Occipital lobe (tissue), 2 donors: ENCODE data around the gene SIDT1. TPM values are rescaled to one million over a fixed set of nuclear protein-coding genes. Genes with fewer than 3 reads are reported as not detected.

Experiments
- DNase-seq: peaks from one replicate; lab custom pipeline; 2025; lab: John Stamatoyannopoulos, UW
- total RNA-seq: library from RNA; depleted of rRNA; stranded (reverse); fragments of >200 nt; gene quantifications from one replicate; pipeline ENCODE4 v1.2.3, GENCODE V29; 2014

The SIDT1 gene
- total RNA-seq, 1 donor from 2014 or later, result 6.2 TPM

GRCh38 chr3:113594066-113594465, 61.7 kb downstream of the SIDT1 start:
- DNase-seq, result no peak

DNA sequence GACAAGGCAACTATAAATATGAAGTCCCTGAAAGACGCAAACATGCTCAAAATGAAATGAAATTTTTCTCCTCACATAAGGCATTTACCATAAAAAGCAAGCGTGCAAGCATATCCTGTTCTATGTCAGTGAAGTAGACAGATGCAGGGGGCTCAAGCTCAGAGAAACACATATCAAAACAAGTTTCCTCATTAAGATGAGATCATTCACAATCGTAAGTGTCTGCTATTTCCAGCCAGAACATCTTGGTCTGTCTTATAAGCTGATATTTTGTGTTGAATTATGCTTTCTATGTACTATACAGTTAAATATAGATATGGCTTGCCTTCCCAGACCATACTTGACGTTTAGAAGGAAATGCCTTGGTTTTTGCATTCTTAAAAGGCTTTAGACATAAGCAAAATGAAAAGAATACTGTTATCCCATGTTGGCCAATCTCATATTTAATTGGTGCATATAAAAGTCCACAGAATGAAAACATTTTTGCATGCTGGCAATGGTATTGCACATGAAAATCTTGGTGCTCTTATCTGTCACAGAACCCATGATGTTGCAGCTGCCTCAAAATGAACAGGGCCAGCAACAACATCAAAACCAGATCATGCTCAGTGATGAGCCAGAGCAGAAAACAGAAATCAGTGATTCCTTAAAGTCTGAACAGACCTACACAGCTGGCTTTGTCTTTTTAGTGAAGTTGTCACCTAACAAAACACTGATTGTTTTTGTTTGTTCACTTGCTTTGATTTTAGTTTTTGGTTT, 65.4 kb downstream of the SIDT1 start:
- DNase-seq, result no peak

- no peak for DNase-seq
Observed at GRCh38 chr3:113600418-113601182, 68.2 kb downstream of the SIDT1 start.

- no peak for DNase-seq
Observed at GRCh38 chr3:113601240-113601639, 68.9 kb downstream of the SIDT1 start.

- no peak for DNase-seq
Observed at GRCh38 chr3:113602256-113602655, 69.9 kb downstream of the SIDT1 start.

DNA sequence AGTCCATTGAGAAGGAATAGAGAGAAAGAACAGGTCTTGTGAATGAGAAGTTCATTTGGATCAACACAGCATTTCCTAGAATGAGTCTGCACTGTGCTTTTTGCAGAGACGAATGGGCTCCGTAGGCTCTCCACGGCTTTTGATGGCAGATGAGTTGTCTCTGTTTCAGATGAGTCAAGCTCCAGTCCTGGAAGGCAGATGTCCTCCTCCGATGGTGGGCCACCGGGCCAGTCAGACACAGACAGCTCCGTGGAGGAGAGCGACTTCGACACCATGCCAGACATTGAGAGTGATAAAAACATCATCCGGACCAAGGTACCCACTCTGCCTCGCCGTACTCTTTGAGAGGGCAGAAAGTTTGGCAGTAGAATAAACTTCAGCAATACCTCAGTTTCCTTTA, 70.5 kb downstream of the SIDT1 start:
- no peak for DNase-seq

GRCh38 chr3:113606539-113607218, 74.3 kb downstream of the SIDT1 start:
- DNase-seq, result no peak

DNA sequence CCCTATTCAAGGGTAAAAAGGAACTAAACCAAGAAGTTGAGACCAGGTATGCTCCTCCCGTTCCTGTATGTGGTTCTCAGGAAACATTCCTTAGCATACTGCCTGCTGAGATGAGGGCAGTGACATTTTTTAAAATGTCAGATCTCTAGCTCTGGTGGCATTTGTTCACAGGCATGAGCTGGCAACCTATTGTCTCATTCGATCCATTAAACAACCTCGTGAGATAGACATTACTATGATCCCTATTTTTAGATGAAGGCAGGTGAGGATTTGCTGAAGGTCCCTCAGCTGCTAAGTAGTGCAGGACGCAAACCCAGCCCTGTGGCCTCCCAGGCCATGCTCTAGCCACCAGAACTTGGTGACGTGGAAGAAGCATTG, 74.9 kb downstream of the SIDT1 start:
- DNase-seq, result no peak

GRCh38 chr3:113614402-113614801, 82.0 kb downstream of the SIDT1 start:
- DNase-seq, result no peak

DNA sequence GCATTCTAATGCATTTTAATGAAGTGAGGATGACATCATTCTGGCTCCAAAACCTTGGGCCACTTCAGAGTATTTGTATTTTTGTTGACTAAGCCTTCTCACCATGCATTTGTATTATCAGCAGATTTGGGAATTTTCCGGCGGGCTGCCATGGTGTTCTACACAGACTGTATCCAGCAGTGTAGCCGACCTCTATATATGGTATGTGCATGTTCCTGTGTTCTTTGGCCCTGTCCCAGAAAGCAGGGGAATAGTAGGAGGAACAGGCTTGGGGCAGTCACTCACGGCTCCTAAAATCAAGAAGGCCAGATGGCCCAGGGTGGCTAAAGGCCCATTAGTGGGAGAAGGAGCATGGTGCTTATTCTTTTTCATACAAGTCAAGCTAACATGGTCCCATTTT, 83.6 kb downstream of the SIDT1 start:
- no peak for DNase-seq

GRCh38 chr3:113617726-113618125, 85.4 kb downstream of the SIDT1 start:
- DNase-seq, result no peak

- no peak for DNase-seq
Observed at GRCh38 chr3:113620091-113620490, 87.7 kb downstream of the SIDT1 start.

- no peak for DNase-seq
Observed at GRCh38 chr3:113623324-113623723, 91.0 kb downstream of the SIDT1 start.

- DNase-seq, result no peak
Observed at GRCh38 chr3:113623811-113624210, 91.5 kb downstream of the SIDT1 start.

DNA sequence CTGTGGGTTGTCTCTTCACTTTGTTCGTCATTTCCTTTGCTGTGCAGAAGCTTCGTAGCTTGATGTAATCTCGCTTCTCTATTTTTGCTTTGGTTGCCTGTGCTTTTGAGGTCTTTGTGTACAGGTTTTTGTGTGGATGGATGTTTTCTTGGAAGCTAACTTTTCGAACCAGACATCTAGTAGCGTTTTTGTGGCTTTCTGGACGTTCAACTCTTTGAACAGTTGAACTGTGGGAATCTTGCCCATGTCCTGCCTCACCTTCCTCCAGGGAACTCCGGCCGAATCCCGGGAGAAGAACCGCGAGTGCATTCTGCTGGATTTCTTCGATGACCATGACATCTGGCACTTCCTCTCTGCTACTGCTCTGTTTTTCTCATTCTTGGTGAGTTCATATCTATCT, 93.5 kb downstream of the SIDT1 start:
- no peak for DNase-seq

DNA sequence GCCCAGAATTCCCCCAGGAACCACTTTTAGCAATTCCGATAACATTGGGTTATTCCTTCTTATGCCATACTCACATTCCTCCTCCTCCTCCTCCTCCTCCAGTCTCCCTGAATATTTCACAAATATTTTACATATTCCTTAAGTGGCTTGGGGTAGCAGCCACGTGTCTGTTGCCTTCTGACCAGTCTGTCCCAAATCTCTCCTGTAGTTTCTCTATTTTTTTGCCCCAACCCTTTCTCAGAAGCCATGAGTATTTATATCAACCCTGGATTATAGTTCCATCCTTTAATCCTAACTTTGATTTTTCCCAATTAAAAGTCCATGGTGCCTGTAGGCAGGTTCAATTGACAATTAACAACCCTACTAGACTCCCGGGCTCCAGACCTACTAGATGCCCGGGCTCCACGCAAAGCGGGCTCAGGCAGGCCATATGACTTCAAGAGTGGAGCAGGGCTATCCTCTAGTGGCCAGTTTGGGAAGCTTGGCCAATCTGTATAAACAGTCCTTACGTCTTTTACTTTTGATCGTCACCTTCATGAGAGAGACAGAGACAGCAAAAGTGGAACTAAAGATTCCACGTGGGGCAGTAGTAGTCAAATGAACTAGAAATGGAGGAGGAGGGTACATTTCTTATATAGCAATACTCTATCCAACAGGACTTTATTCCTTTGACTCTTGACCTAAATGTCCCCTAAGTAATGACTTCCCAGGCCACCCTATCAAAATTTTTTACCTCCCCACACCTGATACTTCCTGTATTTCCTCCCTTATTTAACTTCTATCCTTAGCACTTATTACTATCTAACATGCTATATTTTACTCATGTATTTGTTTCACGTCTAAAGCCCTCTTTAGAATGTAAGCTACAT, 94.4 kb downstream of the SIDT1 start:
- DNase-seq, result peak; percentile 6

- DNase-seq, result no peak
Observed at GRCh38 chr3:113628316-113628715, 96.0 kb downstream of the SIDT1 start.

GRCh38 chr3:113628788-113629187, 96.4 kb downstream of the SIDT1 start:
- no peak for DNase-seq

DNA sequence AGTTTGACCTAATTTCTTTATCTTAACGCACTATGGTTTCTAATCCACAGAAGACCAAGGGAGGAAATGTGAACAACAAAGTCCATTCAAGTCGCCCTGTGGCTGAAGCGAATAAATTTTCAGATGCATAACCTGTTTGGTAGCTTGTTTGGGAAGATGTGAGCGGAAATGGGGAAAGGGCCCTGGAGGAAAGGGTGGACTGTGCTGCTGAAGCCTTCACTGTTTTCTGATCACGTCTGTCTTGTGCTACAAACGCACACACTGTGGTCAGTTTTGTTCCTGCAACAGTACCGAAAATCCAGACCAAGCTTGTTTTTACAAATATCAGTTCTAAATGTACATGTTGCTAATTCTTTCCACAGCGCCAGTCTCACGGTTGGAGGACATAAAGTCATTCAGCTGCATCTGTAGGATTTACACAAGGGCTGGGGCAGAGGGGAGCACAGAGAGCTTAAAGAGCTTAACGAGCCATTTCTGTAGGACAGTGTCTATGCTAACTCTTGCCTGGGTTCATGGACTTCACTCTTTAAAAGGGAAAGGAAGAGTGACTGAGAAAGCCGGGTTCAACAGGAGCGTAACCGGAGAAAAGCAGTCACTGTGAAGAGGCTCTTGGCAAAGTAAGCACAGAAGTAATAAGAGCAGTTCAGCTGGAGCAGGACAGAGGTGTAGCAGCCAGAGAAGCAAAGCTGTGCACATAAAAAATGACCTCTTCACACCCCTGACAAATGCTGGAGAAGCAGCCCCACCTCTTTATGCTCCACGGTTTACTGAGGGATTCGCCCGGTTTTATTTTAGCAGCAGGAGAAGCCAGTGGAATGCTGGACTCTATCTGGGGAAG, 97.4 kb downstream of the SIDT1 start:
- no peak for DNase-seq

GRCh38 chr3:113630956-113631542, 98.7 kb downstream of the SIDT1 start:
- DNase-seq, result no peak
